A673 (cell line): ENCODE data around the gene SUCLG2. TPM values are rescaled to one million over a fixed set of nuclear protein-coding genes. Genes with fewer than 3 reads are reported as not detected.
"Not testable (repeated sequence)": the region's sequence is repeated elsewhere in the genome, so short reads cannot be mapped to it uniquely, and the experiment has no call there.

Source experiments
- BruUV-seq: library from RNA; stranded (reverse); fragments of 400-500 nt; replicated peaks from 2 replicates; lab custom pipeline; 2021; lab: Mats Ljungman, UMichigan
- CTCF ChIA-PET: fragments of 300-600 bp; sonication (Branson Sonifier 250); formaldehyde crosslinking; loops from one replicate; lab custom pipeline; 2022; ENCODE audit warnings: antibody characterized with exemption; lab: Charles Lee
- POLR2A ChIA-PET: fragments of 300-600 bp; sonication (Branson Sonifier 250); formaldehyde crosslinking; loops from one replicate; lab custom pipeline; 2022; ENCODE audit warnings: antibody characterized with exemption; ENCODE audit not compliant: low non-redundant PET; lab: Charles Lee
- DNase-seq: peaks from one replicate; pipeline ENCODE4 v3.0.0-alpha.2; 2015; ENCODE audit warnings: low spot score
- H3K27ac ChIP-seq: fragments of 200-600 bp; sonication (generic); 2 replicates; pipeline ENCODE4 v1.5.1; 2016; ENCODE audit warnings: mixed run types, low read depth, mild to moderate bottlenecking, mixed read lengths, antibody characterized with exemption, low read length; ENCODE audit not compliant: poor library complexity, severe bottlenecking
- H3K27me3 ChIP-seq: fragments of 200-600 bp; sonication (generic); replicated peaks from 2 replicates; pipeline ENCODE4 v1.6.1; 2017; ENCODE audit warnings: mixed run types, low read depth, mild to moderate bottlenecking, mixed read lengths, antibody characterized with exemption, low read length; ENCODE audit not compliant: insufficient read depth, poor library complexity
- H3K36me3 ChIP-seq: fragments of 200-600 bp; sonication (generic); 2 replicates; pipeline ENCODE4 v1.6.1; 2016; ENCODE audit warnings: mixed run types, mild to moderate bottlenecking, mixed read lengths, antibody characterized with exemption, low read length; ENCODE audit not compliant: insufficient read depth, poor library complexity, severe bottlenecking
- H3K4me1 ChIP-seq: fragments of 200-600 bp; sonication (generic); 2 replicates; pipeline ENCODE4 v1.6.1; 2017; ENCODE audit warnings: mixed run types, mild to moderate bottlenecking, mixed read lengths, antibody characterized with exemption, low read length; ENCODE audit not compliant: insufficient read depth, poor library complexity, severe bottlenecking
- H3K4me3 ChIP-seq: fragments of 200-600 bp; sonication (generic); 2 replicates; pipeline ENCODE4 v1.5.1; 2016; ENCODE audit warnings: low read depth, mixed run types, mild to moderate bottlenecking, mixed read lengths, low read length; ENCODE audit not compliant: poor library complexity, severe bottlenecking
- H3K9me3 ChIP-seq: fragments of 200-600 bp; sonication (generic); 2 replicates; pipeline ENCODE4 v1.6.1; 2016; ENCODE audit warnings: mixed run types, low read depth, mild to moderate bottlenecking, mixed read lengths, antibody characterized with exemption, low read length; ENCODE audit not compliant: poor library complexity, severe bottlenecking
- EZH2 ChIP-seq: fragments of 200-600 bp; sonication (generic); IDR thresholded peaks from 2 replicates; pipeline ENCODE4 v1.6.1; 2017; ENCODE audit warnings: borderline replicate concordance, low read depth, mild to moderate bottlenecking, mixed read lengths, antibody characterized with exemption, low read length; ENCODE audit not compliant: poor library complexity, severe bottlenecking
- intact Hi-C: fragments of 100-400 bp; cut with micrococcal nuclease; formaldehyde crosslinking; loops from one replicate; pipeline ENCODE4 v1.10.0; 2022; ENCODE audit not compliant: unreplicated experiment
- total RNA-seq: library from RNA; stranded (reverse); gene quantifications from 2 replicates; pipeline ENCODE4 v1.2.3, GENCODE V29; 2021
- TF ChIP-seq, protein P1 (sequence below): fragments of 300-800, 200-600 bp; sonication (generic); conservative IDR thresholded peaks from 2 replicates; pipeline ENCODE4 v1.5.1; 2017; ENCODE audit warnings: low read depth, mild to moderate bottlenecking, antibody characterized with exemption, low read length, moderate library complexity, mixed read lengths

SUCLG2 gene
- total RNA-seq, 1 experiment from 2014 or later = 7.4 TPM

DNA sequence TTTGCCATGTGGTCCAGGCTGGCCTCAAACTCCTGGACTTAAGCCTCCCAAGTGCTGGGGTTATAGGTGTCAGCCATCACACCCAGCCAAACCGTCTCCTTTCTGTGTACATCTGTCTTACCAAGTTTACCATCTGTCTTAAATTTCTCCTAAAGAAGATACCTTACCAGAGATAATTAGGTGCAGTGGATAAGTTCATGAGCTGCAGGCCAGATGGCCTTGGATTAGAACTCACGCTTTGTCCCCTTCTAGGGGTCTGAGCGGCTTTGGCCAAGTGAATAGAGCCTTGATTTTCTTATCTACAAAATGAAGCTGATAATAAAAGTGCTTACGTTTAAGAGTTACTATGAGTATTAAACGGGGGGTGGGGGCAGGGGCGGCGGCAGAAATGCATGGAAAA, 103.9 kb downstream of the SUCLG2 start:
- no TSS peak for BruUV-seq
- Histone ChIP-seq H3K9me3 (no peaks in the 10 kb centered on the region), H3K4me1 (no peaks in the 10 kb centered on the region), H3K27ac (no peak overlapping the region), H3K36me3 (no peaks in the 10 kb centered on the region), H3K4me3 (no peak overlapping the region), H3K27me3 (no peaks in the 10 kb centered on the region)
- intact Hi-C loops = no loop called here
- POLR2A ChIA-PET = no interaction called here
- CTCF ChIA-PET = no interaction called here
- TF ChIP-seq EZH2 = no peak
- TF ChIP-seq, protein P1, sequence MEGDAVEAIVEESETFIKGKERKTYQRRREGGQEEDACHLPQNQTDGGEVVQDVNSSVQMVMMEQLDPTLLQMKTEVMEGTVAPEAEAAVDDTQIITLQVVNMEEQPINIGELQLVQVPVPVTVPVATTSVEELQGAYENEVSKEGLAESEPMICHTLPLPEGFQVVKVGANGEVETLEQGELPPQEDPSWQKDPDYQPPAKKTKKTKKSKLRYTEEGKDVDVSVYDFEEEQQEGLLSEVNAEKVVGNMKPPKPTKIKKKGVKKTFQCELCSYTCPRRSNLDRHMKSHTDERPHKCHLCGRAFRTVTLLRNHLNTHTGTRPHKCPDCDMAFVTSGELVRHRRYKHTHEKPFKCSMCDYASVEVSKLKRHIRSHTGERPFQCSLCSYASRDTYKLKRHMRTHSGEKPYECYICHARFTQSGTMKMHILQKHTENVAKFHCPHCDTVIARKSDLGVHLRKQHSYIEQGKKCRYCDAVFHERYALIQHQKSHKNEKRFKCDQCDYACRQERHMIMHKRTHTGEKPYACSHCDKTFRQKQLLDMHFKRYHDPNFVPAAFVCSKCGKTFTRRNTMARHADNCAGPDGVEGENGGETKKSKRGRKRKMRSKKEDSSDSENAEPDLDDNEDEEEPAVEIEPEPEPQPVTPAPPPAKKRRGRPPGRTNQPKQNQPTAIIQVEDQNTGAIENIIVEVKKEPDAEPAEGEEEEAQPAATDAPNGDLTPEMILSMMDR = no peak
- DNase-seq = no peak

DNA sequence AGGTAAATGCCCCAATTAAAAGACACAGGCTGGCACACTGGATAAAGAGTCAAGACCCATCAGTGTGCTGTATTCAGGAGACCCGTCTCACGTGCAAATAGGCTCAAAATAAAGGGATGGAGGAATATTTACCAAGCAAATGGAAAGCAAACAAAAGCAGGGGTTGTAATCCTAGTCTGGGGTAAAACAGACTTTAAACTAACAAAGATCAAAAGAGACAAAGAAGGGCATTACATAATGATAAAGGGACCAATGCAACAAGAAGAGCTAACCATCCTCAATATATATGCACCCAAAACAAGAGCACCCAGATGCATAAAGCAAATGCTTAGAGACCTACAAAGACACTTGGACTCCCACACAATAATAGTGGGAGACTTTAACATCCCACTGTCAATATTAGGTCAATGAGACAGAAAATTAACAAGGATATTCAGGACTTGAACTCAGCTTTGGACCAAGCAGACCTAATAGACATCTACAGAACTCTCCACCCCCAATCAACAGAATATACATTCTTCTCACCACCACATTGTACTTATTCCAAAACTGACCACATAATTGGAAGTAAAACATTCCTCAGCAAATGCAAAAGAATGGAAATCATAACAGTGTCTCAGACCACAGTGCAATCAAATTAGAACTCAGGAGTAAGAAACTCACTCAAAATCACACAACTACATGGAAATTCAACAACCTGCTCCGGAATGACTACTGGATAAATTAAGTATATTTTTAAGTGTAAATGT, 111.7 kb downstream of the SUCLG2 start:
- DNase-seq, CTCF ChIA-PET, H3K4me3 ChIP-seq, H3K27ac ChIP-seq, H3K4me1 ChIP-seq, POLR2A ChIA-PET, intact Hi-C loops, H3K36me3 ChIP-seq, H3K9me3 ChIP-seq, BruUV-seq, H3K27me3 ChIP-seq: not testable (repeated sequence)

DNA sequence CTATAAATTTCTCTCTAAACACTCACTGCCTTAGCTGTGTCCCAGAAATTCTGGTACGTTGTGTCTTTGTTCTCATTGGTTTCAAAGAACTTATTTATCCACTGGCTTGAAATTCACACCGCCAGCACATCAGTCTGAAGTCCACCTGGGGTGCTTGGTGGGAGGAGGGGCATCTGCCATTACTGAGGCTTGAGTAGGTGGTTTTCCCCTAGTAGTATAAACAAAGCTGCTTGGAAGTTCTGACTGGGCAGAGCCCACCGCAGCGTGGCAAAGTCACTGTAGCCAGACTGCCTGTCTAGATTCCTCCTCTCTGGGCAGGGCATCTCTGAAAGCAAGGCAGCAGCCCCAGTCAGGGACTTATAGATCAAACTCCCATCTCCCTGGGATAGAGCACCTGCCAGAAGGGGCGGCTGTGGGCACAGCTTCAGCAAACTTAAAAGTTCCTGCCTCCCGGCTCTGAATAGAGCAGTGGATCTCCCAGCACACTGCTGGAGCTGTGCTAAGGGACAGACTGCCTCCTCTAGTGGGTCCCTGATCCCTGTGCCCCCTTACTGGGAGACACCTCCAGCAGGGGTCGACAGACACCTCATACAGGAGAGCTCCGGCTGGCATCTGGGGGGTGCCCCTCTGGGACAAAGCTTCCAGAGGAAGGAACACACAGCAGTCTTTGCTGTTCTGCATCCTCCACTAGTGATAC, 114.1 kb downstream of the SUCLG2 start:
- no TSS peak for BruUV-seq
- CTCF ChIA-PET = no interaction called here

DNA sequence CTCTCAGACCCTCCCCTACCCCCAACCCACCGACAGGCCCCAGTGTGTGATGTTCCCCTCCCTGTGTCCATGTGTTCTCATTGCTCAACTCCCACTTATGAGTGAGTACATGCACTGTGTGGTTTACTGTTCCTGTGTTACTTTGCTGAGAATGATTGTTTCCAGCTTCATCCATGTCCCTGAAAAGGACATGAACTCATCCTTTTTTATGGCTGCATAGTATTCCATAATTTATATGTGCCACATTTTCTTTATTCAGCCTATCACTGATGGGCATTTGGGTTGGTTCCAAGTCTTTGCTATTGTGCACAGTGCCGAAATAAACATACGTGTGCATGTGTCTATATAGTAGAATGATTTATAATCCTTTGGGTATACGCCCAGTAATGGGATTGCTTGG, 117.2 kb downstream of the SUCLG2 start:
- DNase-seq, intact Hi-C loops, BruUV-seq, CTCF ChIA-PET, H3K4me1 ChIP-seq, H3K9me3 ChIP-seq, H3K4me3 ChIP-seq, H3K36me3 ChIP-seq, H3K27me3 ChIP-seq, POLR2A ChIA-PET, H3K27ac ChIP-seq: not testable (repeated sequence)

More for the DNA sequence above, 114.1 kb downstream of the SUCLG2 start:
- DNase-seq = no peak
- POLR2A ChIA-PET = no interaction called here
- Histone ChIP-seq H3K9me3 (no peaks in the 10 kb centered on the region), H3K4me1 (no peaks in the 10 kb centered on the region), H3K4me3 (no peak overlapping the region), H3K27me3 (no peaks in the 10 kb centered on the region), H3K27ac (no peak overlapping the region), H3K36me3 (no peaks in the 10 kb centered on the region)
- TF ChIP-seq, protein P1 = no peak
- no peak for TF ChIP-seq EZH2
- intact Hi-C loops = no loop called here
